HepG2 (cell line): ENCODE data around the gene MXRA7. TPM values are rescaled to one million over a fixed set of nuclear protein-coding genes. Genes with fewer than 3 reads are reported as not detected.

ENCODE experiments used
- CENPT ChIP-seq: sonication (generic); formaldehyde crosslinking; IDR thresholded peaks from 2 replicates; pipeline ENCODE4 v1.8.0; 2022; ENCODE audit warnings: low read depth, mild to moderate bottlenecking, moderate library complexity, missing genetic modification reagents
- DNMT3B ChIP-seq: conservative IDR thresholded peaks from 2 replicates; pipeline ENCODE4 v1.6.1; 2016; ENCODE audit warnings: missing biosample characterization, control low read depth
- GLI4 ChIP-seq: sonication (generic); formaldehyde crosslinking; IDR thresholded peaks from 2 replicates; pipeline ENCODE4 v1.5.1; 2020; ENCODE audit warnings: missing genetic modification reagents, mild to moderate bottlenecking, moderate library complexity, borderline replicate concordance
- HNRNPK ChIP-seq: fragments of 200-400 bp; formaldehyde crosslinking; IDR thresholded peaks from 2 replicates; pipeline ENCODE4 v1.6.1; 2018; ENCODE audit warnings: low read length, low read depth, moderate library complexity, mild to moderate bottlenecking; ENCODE audit not compliant: poor library complexity, severe bottlenecking
- KLF16 ChIP-seq, 2 experiments: sonication (generic) in 1 of 2; formaldehyde crosslinking in 1 of 2; IDR thresholded peaks; 2 replicates each; pipeline versions ENCODE4 v1.6.1 to v1.8.0; 2016 to 2023; ENCODE audit warnings: missing genetic modification reagents in 2 of 2, missing compliant biosample characterization in 1 of 2
- MIXL1 ChIP-seq: IDR thresholded peaks from 2 replicates; pipeline ENCODE4 v1.6.1; 2016
- NFE2L2 ChIP-seq: fragments of 150-350 bp; IDR thresholded peaks from 2 replicates; pipeline ENCODE4 v1.6.1; 2014; ENCODE audit warnings: low read length
- POLR2AphosphoS5 ChIP-seq: IDR thresholded peaks from 2 replicates; pipeline ENCODE4 v1.6.1; 2012; ENCODE audit warnings: low read depth, low read length
- RARA ChIP-seq: IDR thresholded peaks from 2 replicates; pipeline ENCODE4 v1.6.1; 2016; ENCODE audit warnings: missing genetic modification reagents, missing compliant biosample characterization
- RCOR2 ChIP-seq: IDR thresholded peaks from 2 replicates; pipeline ENCODE4 v1.6.1; 2016; ENCODE audit warnings: missing biosample characterization, missing genetic modification reagents
- TBX2 ChIP-seq: sonication (generic); formaldehyde crosslinking; IDR thresholded peaks from 2 replicates; pipeline ENCODE4 v1.5.0; 2020; ENCODE audit warnings: missing genetic modification reagents, mild to moderate bottlenecking, borderline replicate concordance
- TRIM24 ChIP-seq: sonication (generic); formaldehyde crosslinking; IDR thresholded peaks from 2 replicates; pipeline ENCODE4 v1.8.0; 2022; ENCODE audit warnings: mild to moderate bottlenecking, missing genetic modification reagents
- ZNF44 ChIP-seq: sonication (generic); formaldehyde crosslinking; IDR thresholded peaks from 2 replicates; pipeline ENCODE4 v1.5.1; 2020; ENCODE audit warnings: mild to moderate bottlenecking, missing genetic modification reagents
- ZNF672 ChIP-seq: sonication (generic); formaldehyde crosslinking; IDR thresholded peaks from 2 replicates; pipeline ENCODE4 v1.8.1; 2022; ENCODE audit warnings: missing genetic modification reagents
- ZSCAN20 ChIP-seq: sonication (generic); formaldehyde crosslinking; IDR thresholded peaks from 2 replicates; pipeline ENCODE4 v1.4.0; 2020; ENCODE audit warnings: missing genetic modification reagents, mild to moderate bottlenecking, borderline replicate concordance
- ZSCAN25 ChIP-seq: sonication (generic); formaldehyde crosslinking; IDR thresholded peaks from 2 replicates; pipeline ENCODE4 v1.8.0; 2022; ENCODE audit warnings: mild to moderate bottlenecking, missing genetic modification reagents
- ZUFSP ChIP-seq: sonication (generic); formaldehyde crosslinking; IDR thresholded peaks from 2 replicates; pipeline ENCODE4 v1.9.0; 2021; ENCODE audit warnings: missing genetic modification reagents, mild to moderate bottlenecking, borderline replicate concordance
- polyA plus RNA-seq, 8 experiments: library from polyadenylated mRNA; depleted of rRNA in 3 of 8; stranded (reverse) in 7 of 8; unstranded in 1 of 8; fragments of >200 nt; fragmentation: Illumina TruSeq in 4 of 8; extraction: Trizol in 4 of 8; gene quantifications; 2 replicates each; pipeline versions ENCODE4 v1.2.1 to v1.2.3, GENCODE V29; 2011 to 2016; ENCODE audit warnings: low read depth in 4 of 8, missing spikeins in 1 of 8, mixed read lengths in 1 of 8; ENCODE audit not compliant: insufficient read depth in 1 of 8
- total RNA-seq, 5 experiments: library from RNA; depleted of rRNA; stranded (reverse); fragments of >200 nt; fragmentation: Illumina TruSeq; extraction: Trizol; gene quantifications; 2 replicates each; pipeline ENCODE4 v1.2.3, GENCODE V29; 2016; ENCODE audit warnings: low read depth in 1 of 5
- TF ChIP-seq, protein P1 (sequence below): sonication (generic); formaldehyde crosslinking; IDR thresholded peaks from 2 replicates; pipeline ENCODE4 v1.4.0; 2020; ENCODE audit warnings: missing genetic modification reagents
- TF ChIP-seq, protein P2 (sequence below): sonication (generic); IDR thresholded peaks from 2 replicates; pipeline ENCODE4 v1.6.1; 2016; ENCODE audit warnings: low read depth, borderline replicate concordance
- TF ChIP-seq, protein P3 (sequence below): sonication (generic); formaldehyde crosslinking; IDR thresholded peaks from 2 replicates; pipeline ENCODE4 v1.4.0; 2020; ENCODE audit warnings: missing genetic modification reagents, borderline replicate concordance
- TF ChIP-seq, protein P4 (sequence below): sonication (generic); formaldehyde crosslinking; IDR thresholded peaks from 2 replicates; pipeline ENCODE4 v1.4.0; 2020; ENCODE audit warnings: low read depth, mild to moderate bottlenecking, missing genetic modification reagents

MXRA7 gene
- total and polyA plus RNA-seq, 2 of the 13 experiments (the other 11 are each of a cell fraction or from before 2014, with no cell fraction given), result 44.8 to 112 TPM

DNA sequence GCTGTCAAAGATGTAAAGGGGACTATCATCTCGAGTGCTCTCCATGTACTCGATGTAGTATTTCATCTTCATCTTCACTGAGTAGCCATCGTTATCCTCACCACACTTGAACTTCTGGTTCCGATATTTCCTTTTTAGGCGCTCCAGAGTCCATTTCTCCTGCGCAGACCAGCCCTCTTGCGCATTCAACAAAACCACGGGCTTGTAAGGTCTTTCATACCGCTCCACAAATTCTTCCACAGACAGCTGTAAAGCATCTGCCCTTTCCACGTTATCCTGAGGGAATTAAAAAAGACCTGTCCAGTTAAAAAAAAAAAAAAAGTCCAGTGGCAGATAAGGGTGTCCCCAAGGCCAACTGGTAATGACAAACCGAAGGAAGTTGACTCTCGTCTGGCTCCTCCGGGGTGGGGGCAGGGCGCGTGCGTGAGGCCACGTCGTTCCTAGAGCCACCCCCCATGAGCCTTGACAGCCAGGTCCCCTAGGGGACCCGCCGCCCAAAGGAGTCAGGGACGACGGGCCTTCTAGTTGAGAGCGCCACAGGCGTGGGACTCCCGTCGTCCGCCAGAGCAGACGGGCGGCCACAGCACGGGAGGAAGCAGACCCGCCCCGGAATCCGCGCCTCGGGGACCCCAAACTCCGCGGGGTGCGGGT is 14.9 kb upstream of the MXRA7 start (continued):
- TF ChIP-seq, protein P1, sequence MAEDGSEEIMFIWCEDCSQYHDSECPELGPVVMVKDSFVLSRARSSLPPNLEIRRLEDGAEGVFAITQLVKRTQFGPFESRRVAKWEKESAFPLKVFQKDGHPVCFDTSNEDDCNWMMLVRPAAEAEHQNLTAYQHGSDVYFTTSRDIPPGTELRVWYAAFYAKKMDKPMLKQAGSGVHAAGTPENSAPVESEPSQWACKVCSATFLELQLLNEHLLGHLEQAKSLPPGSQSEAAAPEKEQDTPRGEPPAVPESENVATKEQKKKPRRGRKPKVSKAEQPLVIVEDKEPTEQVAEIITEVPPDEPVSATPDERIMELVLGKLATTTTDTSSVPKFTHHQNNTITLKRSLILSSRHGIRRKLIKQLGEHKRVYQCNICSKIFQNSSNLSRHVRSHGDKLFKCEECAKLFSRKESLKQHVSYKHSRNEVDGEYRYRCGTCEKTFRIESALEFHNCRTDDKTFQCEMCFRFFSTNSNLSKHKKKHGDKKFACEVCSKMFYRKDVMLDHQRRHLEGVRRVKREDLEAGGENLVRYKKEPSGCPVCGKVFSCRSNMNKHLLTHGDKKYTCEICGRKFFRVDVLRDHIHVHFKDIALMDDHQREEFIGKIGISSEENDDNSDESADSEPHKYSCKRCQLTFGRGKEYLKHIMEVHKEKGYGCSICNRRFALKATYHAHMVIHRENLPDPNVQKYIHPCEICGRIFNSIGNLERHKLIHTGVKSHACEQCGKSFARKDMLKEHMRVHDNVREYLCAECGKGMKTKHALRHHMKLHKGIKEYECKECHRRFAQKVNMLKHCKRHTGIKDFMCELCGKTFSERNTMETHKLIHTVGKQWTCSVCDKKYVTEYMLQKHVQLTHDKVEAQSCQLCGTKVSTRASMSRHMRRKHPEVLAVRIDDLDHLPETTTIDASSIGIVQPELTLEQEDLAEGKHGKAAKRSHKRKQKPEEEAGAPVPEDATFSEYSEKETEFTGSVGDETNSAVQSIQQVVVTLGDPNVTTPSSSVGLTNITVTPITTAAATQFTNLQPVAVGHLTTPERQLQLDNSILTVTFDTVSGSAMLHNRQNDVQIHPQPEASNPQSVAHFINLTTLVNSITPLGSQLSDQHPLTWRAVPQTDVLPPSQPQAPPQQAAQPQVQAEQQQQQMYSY (CRISPR knock-in tag), result no peak
- TF ChIP-seq ZNF44 (CRISPR knock-in tag) (no peak), DNMT3B (CRISPR knock-in tag) (no peak), POLR2AphosphoS5 (no peak), TBX2 (CRISPR knock-in tag) (0 out of 2 replicates have a peak, but pooled peaks have one; percentile 80), GLI4 (CRISPR knock-in tag) (no peak), HNRNPK (no peak), ZUFSP (CRISPR knock-in tag) (no peak), CENPT (CRISPR knock-in tag) (no peak), ZNF672 (no peak), ZSCAN20 (CRISPR knock-in tag) (no peak), RCOR2 (no peak), RARA (CRISPR knock-in tag) (no peak), TRIM24 (no peak), KLF16 (CRISPR knock-in tag; IDR thresholded peaks at IDR 0.05) (no peak), ZSCAN25 (no peak), MIXL1 (no peak), NFE2L2 (no peak)
- TF ChIP-seq, protein P2, sequence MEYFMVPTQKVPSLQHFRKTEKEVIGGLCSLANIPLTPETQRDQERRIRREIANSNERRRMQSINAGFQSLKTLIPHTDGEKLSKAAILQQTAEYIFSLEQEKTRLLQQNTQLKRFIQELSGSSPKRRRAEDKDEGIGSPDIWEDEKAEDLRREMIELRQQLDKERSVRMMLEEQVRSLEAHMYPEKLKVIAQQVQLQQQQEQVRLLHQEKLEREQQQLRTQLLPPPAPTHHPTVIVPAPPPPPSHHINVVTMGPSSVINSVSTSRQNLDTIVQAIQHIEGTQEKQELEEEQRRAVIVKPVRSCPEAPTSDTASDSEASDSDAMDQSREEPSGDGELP, result 0 out of 2 replicates have a peak, but pooled peaks have one; percentile 13
- TF ChIP-seq, protein P3, sequence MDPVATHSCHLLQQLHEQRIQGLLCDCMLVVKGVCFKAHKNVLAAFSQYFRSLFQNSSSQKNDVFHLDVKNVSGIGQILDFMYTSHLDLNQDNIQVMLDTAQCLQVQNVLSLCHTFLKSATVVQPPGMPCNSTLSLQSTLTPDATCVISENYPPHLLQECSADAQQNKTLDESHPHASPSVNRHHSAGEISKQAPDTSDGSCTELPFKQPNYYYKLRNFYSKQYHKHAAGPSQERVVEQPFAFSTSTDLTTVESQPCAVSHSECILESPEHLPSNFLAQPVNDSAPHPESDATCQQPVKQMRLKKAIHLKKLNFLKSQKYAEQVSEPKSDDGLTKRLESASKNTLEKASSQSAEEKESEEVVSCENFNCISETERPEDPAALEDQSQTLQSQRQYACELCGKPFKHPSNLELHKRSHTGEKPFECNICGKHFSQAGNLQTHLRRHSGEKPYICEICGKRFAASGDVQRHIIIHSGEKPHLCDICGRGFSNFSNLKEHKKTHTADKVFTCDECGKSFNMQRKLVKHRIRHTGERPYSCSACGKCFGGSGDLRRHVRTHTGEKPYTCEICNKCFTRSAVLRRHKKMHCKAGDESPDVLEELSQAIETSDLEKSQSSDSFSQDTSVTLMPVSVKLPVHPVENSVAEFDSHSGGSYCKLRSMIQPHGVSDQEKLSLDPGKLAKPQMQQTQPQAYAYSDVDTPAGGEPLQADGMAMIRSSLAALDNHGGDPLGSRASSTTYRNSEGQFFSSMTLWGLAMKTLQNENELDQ (CRISPR knock-in tag), result no peak
- TF ChIP-seq, protein P4, sequence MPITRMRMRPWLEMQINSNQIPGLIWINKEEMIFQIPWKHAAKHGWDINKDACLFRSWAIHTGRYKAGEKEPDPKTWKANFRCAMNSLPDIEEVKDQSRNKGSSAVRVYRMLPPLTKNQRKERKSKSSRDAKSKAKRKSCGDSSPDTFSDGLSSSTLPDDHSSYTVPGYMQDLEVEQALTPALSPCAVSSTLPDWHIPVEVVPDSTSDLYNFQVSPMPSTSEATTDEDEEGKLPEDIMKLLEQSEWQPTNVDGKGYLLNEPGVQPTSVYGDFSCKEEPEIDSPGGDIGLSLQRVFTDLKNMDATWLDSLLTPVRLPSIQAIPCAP, result no peak
